PFSK-1 (cell line): Measurements from ENCODE around the gene TPPP3.

ENCODE experiments used
- FOXP2 ChIP-seq: optimal IDR thresholded peaks from 2 replicates; pipeline ENCODE3; 2011; ENCODE audit warnings: borderline replicate concordance, control low read depth, inconsistent platforms; ENCODE audit not compliant: insufficient read depth; ENCODE audit errors: extremely low read length, extremely low read depth
- POLR2AphosphoS5 ChIP-seq: IDR thresholded peaks from 2 replicates; pipeline ENCODE4 v1.6.1; 2012; ENCODE audit warnings: low read depth, mild to moderate bottlenecking, control low read depth, low read length, moderate library complexity
- REST ChIP-seq, 2 experiments: IDR thresholded peaks; 2 replicates each; pipeline versions ENCODE4 v1.6.1 to v1.8.0; 2011 to 2012; ENCODE audit warnings: low read depth in 2 of 2, low read length in 2 of 2, control low read depth in 1 of 2, inconsistent platforms in 1 of 2, mild to moderate bottlenecking in 1 of 2, moderate library complexity in 1 of 2; ENCODE audit not compliant: insufficient read depth in 1 of 2
- SIN3A ChIP-seq: IDR thresholded peaks from 2 replicates; pipeline ENCODE4 v1.6.1; 2012; ENCODE audit warnings: mild to moderate bottlenecking, low read length, moderate library complexity, borderline replicate concordance; ENCODE audit not compliant: insufficient read depth
- TAF1 ChIP-seq: IDR thresholded peaks from 2 replicates; pipeline ENCODE4 v1.6.1; 2012; ENCODE audit warnings: low read length, control low read depth, borderline replicate concordance; ENCODE audit not compliant: insufficient read depth

- TF ChIP-seq REST (IDR thresholded peaks at IDR 0.05; ENCODE audit: insufficient read depth in 1 of 2, low read depth in 2 of 2, low read length in 2 of 2) (no peak), POLR2AphosphoS5 (no peak), TAF1 (no peak), SIN3A (no peak), FOXP2 (no peak)
These were observed 11.5 kb upstream of the TPPP3 start for GRCh38 chr16:67404740-67405226.
